ENCODE results near the gene MUC5B.

DNA sequence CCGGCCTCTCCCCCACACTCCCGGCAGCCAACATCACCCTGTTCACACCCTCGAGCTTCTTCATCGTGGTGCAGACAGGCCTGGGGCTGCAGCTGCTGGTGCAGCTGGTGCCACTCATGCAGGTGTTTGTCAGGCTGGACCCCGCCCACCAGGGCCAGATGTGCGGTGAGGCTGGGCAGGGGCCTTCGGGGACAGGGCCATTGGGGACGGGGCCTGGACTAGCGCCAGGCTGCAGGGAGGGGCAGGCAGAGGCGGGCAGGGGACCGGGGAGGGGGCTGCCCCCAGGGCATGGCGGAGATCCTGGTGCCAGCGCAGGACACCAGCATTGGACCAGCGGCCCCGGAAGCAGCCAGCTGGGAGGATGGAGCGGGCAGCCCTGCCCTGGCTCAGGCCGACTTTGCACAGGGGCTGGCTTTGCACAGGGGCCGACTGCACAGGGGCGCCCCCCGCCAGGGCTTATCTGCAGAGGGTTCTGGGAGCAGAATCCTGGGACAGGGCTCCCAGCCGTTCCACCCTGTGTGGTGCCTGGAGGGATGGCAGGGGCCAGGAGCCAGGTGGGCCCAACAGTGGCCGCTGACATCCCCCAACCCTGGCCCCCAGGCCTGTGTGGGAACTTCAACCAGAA is 8.6 kb downstream of the MUC5B start:
- no peak for TF ChIP-seq EZH2 (IDR thresholded peaks at IDR 0.05; ENCODE audit: insufficient read depth, low read length)
- TF ChIP-seq, protein P1, sequence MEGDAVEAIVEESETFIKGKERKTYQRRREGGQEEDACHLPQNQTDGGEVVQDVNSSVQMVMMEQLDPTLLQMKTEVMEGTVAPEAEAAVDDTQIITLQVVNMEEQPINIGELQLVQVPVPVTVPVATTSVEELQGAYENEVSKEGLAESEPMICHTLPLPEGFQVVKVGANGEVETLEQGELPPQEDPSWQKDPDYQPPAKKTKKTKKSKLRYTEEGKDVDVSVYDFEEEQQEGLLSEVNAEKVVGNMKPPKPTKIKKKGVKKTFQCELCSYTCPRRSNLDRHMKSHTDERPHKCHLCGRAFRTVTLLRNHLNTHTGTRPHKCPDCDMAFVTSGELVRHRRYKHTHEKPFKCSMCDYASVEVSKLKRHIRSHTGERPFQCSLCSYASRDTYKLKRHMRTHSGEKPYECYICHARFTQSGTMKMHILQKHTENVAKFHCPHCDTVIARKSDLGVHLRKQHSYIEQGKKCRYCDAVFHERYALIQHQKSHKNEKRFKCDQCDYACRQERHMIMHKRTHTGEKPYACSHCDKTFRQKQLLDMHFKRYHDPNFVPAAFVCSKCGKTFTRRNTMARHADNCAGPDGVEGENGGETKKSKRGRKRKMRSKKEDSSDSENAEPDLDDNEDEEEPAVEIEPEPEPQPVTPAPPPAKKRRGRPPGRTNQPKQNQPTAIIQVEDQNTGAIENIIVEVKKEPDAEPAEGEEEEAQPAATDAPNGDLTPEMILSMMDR (IDR thresholded peaks at IDR 0.05; ENCODE audit: insufficient read depth, low read depth, low read length) = no peak

Measured in astrocyte (in vitro differentiated cells and primary cell).